Measurements from ENCODE around the gene UBE2M. TPM values are rescaled to one million over a fixed set of nuclear protein-coding genes. Genes with fewer than 3 reads are reported as not detected.

The UBE2M gene
- polyA plus RNA-seq, 2 of the 4 experiments (the other 2 are of a cell fraction): 139 to 190 TPM

Small RNA genes within 50 kb of the gene (small RNA-seq; reads per million reads assigned to genes)
- 0 to 1.6 (median 0.64) reads per million in 6 experiments for gene MIR6807
- 0 reads per million in 6 experiments for gene RN7SL525P

Other genes with a start within 250 kb of the UBE2M start
- 4.4 and 5.3 TPM in 2 replicates for gene ZSCAN22, start 231.6 kb downstream of the UBE2M start, polyA plus RNA-seq (2011; rRNA removed)
- gene ZSCAN22, start 231.6 kb downstream of the UBE2M start, polyA plus RNA-seq (2017; fragmentation: RNase III; extraction: RNeasy Plus Mini Kit Qiagen cat#74134 plus additional on column Dnase treatment): 2.0 to 2.2 TPM (median 2.0 TPM) in 3 replicates
- 1.5 and 2.5 TPM in 2 replicates for gene A1BG, start 205.1 kb downstream of the UBE2M start, polyA plus RNA-seq (2011; rRNA removed)
- gene A1BG, start 205.1 kb downstream of the UBE2M start, polyA plus RNA-seq (2017; fragmentation: RNase III; extraction: RNeasy Plus Mini Kit Qiagen cat#74134 plus additional on column Dnase treatment): 9.3 to 11.1 TPM (median 9.5 TPM) in 3 replicates
- 1.1 and 1.4 TPM in 2 replicates for gene ZNF497, start 195.9 kb downstream of the UBE2M start, polyA plus RNA-seq (2011; rRNA removed)
- 1.6 to 2.4 TPM (median 2.0 TPM) in 3 replicates for gene ZNF497, start 195.9 kb downstream of the UBE2M start, polyA plus RNA-seq (2017; fragmentation: RNase III; extraction: RNeasy Plus Mini Kit Qiagen cat#74134 plus additional on column Dnase treatment)
- gene ZNF837, start 177.6 kb downstream of the UBE2M start, polyA plus RNA-seq (2011; rRNA removed): 0.70 and 0.74 TPM in 2 replicates
- 0.62 to 1.1 TPM (median 1.0 TPM) in 3 replicates for gene ZNF837, start 177.6 kb downstream of the UBE2M start, polyA plus RNA-seq (2017; fragmentation: RNase III; extraction: RNeasy Plus Mini Kit Qiagen cat#74134 plus additional on column Dnase treatment)
- gene RPS5, start 171.3 kb downstream of the UBE2M start, polyA plus RNA-seq (2011; rRNA removed): 2,475 and 2,940 TPM in 2 replicates
- 2,123 to 2,259 TPM (median 2,149 TPM) in 3 replicates for gene RPS5, start 171.3 kb downstream of the UBE2M start, polyA plus RNA-seq (2017; fragmentation: RNase III; extraction: RNeasy Plus Mini Kit Qiagen cat#74134 plus additional on column Dnase treatment)
- not detected in 2 replicates for gene RNF225, start 163.0 kb downstream of the UBE2M start, polyA plus RNA-seq (2011; rRNA removed)
- gene RNF225, start 163.0 kb downstream of the UBE2M start, polyA plus RNA-seq (2017; fragmentation: RNase III; extraction: RNeasy Plus Mini Kit Qiagen cat#74134 plus additional on column Dnase treatment): not detected in 3 replicates
- 18.2 and 21.2 TPM in 2 replicates for gene ZNF584, start 150.0 kb downstream of the UBE2M start, polyA plus RNA-seq (2011; rRNA removed)
- gene ZNF584, start 150.0 kb downstream of the UBE2M start, polyA plus RNA-seq (2017; fragmentation: RNase III; extraction: RNeasy Plus Mini Kit Qiagen cat#74134 plus additional on column Dnase treatment): 13.6 to 15.6 TPM (median 14.8 TPM) in 3 replicates
- gene ZNF132, start 118.5 kb downstream of the UBE2M start, polyA plus RNA-seq (2011; rRNA removed): 0.16 and 0.19 TPM in 2 replicates
- gene ZNF132, start 118.5 kb downstream of the UBE2M start, polyA plus RNA-seq (2017; fragmentation: RNase III; extraction: RNeasy Plus Mini Kit Qiagen cat#74134 plus additional on column Dnase treatment): 0.05 to 0.13 TPM (median 0.09 TPM) in 3 replicates
- 3.8 and 4.1 TPM in 2 replicates for gene ZNF324B, start 107.0 kb downstream of the UBE2M start, polyA plus RNA-seq (2011; rRNA removed)
- gene ZNF324B, start 107.0 kb downstream of the UBE2M start, polyA plus RNA-seq (2017; fragmentation: RNase III; extraction: RNeasy Plus Mini Kit Qiagen cat#74134 plus additional on column Dnase treatment): 6.8 TPM in 3 replicates
- gene ZNF324, start 91.5 kb downstream of the UBE2M start, polyA plus RNA-seq (2011; rRNA removed): 3.0 and 3.1 TPM in 2 replicates
- 6.4 to 6.9 TPM (median 6.9 TPM) in 3 replicates for gene ZNF324, start 91.5 kb downstream of the UBE2M start, polyA plus RNA-seq (2017; fragmentation: RNase III; extraction: RNeasy Plus Mini Kit Qiagen cat#74134 plus additional on column Dnase treatment)
- 6.2 and 7.4 TPM in 2 replicates for gene ZNF446, start 82.3 kb downstream of the UBE2M start, polyA plus RNA-seq (2011; rRNA removed)
- gene ZNF446, start 82.3 kb downstream of the UBE2M start, polyA plus RNA-seq (2017; fragmentation: RNase III; extraction: RNeasy Plus Mini Kit Qiagen cat#74134 plus additional on column Dnase treatment): 9.9 to 12.5 TPM (median 11.0 TPM) in 3 replicates
- 30.2 and 36.7 TPM in 2 replicates for gene SLC27A5, start 46.6 kb downstream of the UBE2M start, polyA plus RNA-seq (2011; rRNA removed)
- gene SLC27A5, start 46.6 kb downstream of the UBE2M start, polyA plus RNA-seq (2017; fragmentation: RNase III; extraction: RNeasy Plus Mini Kit Qiagen cat#74134 plus additional on column Dnase treatment): 36.7 to 40.4 TPM (median 37.8 TPM) in 3 replicates
- 6.2 and 6.4 TPM in 2 replicates for gene ZBTB45, start 38.8 kb downstream of the UBE2M start, polyA plus RNA-seq (2011; rRNA removed)
- gene ZBTB45, start 38.8 kb downstream of the UBE2M start, polyA plus RNA-seq (2017; fragmentation: RNase III; extraction: RNeasy Plus Mini Kit Qiagen cat#74134 plus additional on column Dnase treatment): 11.8 to 14.3 TPM (median 13.4 TPM) in 3 replicates
- 576 and 735 TPM in 2 replicates for gene TRIM28, start 14.5 kb downstream of the UBE2M start, polyA plus RNA-seq (2011; rRNA removed)
- gene TRIM28, start 14.5 kb downstream of the UBE2M start, polyA plus RNA-seq (2017; fragmentation: RNase III; extraction: RNeasy Plus Mini Kit Qiagen cat#74134 plus additional on column Dnase treatment): 656 to 743 TPM (median 666 TPM) in 3 replicates
- gene CHMP2A, start 3.5 kb downstream of the UBE2M start, polyA plus RNA-seq (2011; rRNA removed): 223 and 280 TPM in 2 replicates
- 192 to 227 TPM (median 198 TPM) in 3 replicates for gene CHMP2A, start 3.5 kb downstream of the UBE2M start, polyA plus RNA-seq (2017; fragmentation: RNase III; extraction: RNeasy Plus Mini Kit Qiagen cat#74134 plus additional on column Dnase treatment)
- 19.5 and 20.3 TPM in 2 replicates for gene MZF1, start 14.7 kb upstream of the UBE2M start, polyA plus RNA-seq (2011; rRNA removed)
- gene MZF1, start 14.7 kb upstream of the UBE2M start, polyA plus RNA-seq (2017; fragmentation: RNase III; extraction: RNeasy Plus Mini Kit Qiagen cat#74134 plus additional on column Dnase treatment): 19.1 to 21.7 TPM (median 20.3 TPM) in 3 replicates